HepG2 (cell line): ENCODE results near the gene NR1H3. TPM values are rescaled to one million over a fixed set of nuclear protein-coding genes. Genes with fewer than 3 reads are reported as not detected.

Experiments
- AGO1 ChIP-seq: fragments of 200-400 bp; formaldehyde crosslinking; IDR thresholded peaks from 2 replicates; pipeline ENCODE4 v1.6.1; 2017; ENCODE audit warnings: mild to moderate bottlenecking, low read depth, low read length, moderate library complexity; ENCODE audit not compliant: poor library complexity, severe bottlenecking
- NCOA1 ChIP-seq: sonication (generic); formaldehyde crosslinking; IDR thresholded peaks from 2 replicates; pipeline ENCODE4 v1.9.0; 2021; ENCODE audit warnings: missing genetic modification reagents
- PHB2 ChIP-seq: fragments of 450-650 bp; IDR thresholded peaks from 2 replicates; pipeline ENCODE4 v1.6.1; 2018; ENCODE audit not compliant: partially characterized antibody
- PITX1 ChIP-seq: sonication (generic); formaldehyde crosslinking; IDR thresholded peaks from 2 replicates; pipeline ENCODE4 v1.5.1; 2020; ENCODE audit warnings: mild to moderate bottlenecking, missing genetic modification reagents
- RARA ChIP-seq: IDR thresholded peaks from 2 replicates; pipeline ENCODE4 v1.6.1; 2016; ENCODE audit warnings: missing genetic modification reagents, missing compliant biosample characterization
- RNF2 ChIP-seq: fragments of 450-650 bp; conservative IDR thresholded peaks from 2 replicates; pipeline ENCODE4 v1.6.1; 2016; ENCODE audit warnings: low read depth
- SAP130 ChIP-seq: IDR thresholded peaks from 2 replicates; pipeline ENCODE4 v1.6.1; 2016; ENCODE audit warnings: low read depth
- SKI ChIP-seq: fragments of 450-650 bp; IDR thresholded peaks from one replicate; pipeline ENCODE4 v1.6.1; 2018; ENCODE audit warnings: mild to moderate bottlenecking; ENCODE audit not compliant: partially characterized antibody
- TBL1XR1 ChIP-seq: fragments of 150-350 bp; IDR thresholded peaks from 2 replicates; pipeline ENCODE4 v1.6.1; 2014; ENCODE audit warnings: borderline replicate concordance, low read length; ENCODE audit not compliant: partially characterized antibody
- TBX2 ChIP-seq: sonication (generic); formaldehyde crosslinking; IDR thresholded peaks from 2 replicates; pipeline ENCODE4 v1.5.0; 2020; ENCODE audit warnings: missing genetic modification reagents, mild to moderate bottlenecking, borderline replicate concordance
- ZFP41 ChIP-seq: sonication (generic); formaldehyde crosslinking; IDR thresholded peaks from 2 replicates; pipeline ENCODE4 v1.4.0; 2020; ENCODE audit warnings: mild to moderate bottlenecking, missing genetic modification reagents, borderline replicate concordance
- ZKSCAN8 ChIP-seq: IDR thresholded peaks from 2 replicates; pipeline ENCODE4 v1.6.1; 2016; ENCODE audit warnings: borderline replicate concordance, missing genetic modification reagents, missing compliant biosample characterization
- ZNF251 ChIP-seq: sonication (generic); formaldehyde crosslinking; IDR thresholded peaks from 2 replicates; pipeline ENCODE4 v1.9.0; 2021; ENCODE audit warnings: mild to moderate bottlenecking, missing genetic modification reagents
- ZNF33A ChIP-seq: sonication (generic); formaldehyde crosslinking; IDR thresholded peaks from 2 replicates; pipeline ENCODE4 v1.5.1; 2020; ENCODE audit warnings: missing genetic modification reagents, mild to moderate bottlenecking, moderate library complexity, borderline replicate concordance
- ZNF547 ChIP-seq: sonication (generic); formaldehyde crosslinking; IDR thresholded peaks from 2 replicates; pipeline ENCODE4 v1.5.1; 2020; ENCODE audit warnings: mild to moderate bottlenecking, missing genetic modification reagents
- ZNF839 ChIP-seq: sonication (generic); formaldehyde crosslinking; IDR thresholded peaks from 2 replicates; pipeline ENCODE4 v1.4.0; 2020; ENCODE audit warnings: missing genetic modification reagents, mild to moderate bottlenecking, borderline replicate concordance
- ZSCAN25 ChIP-seq: sonication (generic); formaldehyde crosslinking; IDR thresholded peaks from 2 replicates; pipeline ENCODE4 v1.8.0; 2022; ENCODE audit warnings: mild to moderate bottlenecking, missing genetic modification reagents
- polyA plus RNA-seq, 8 experiments: library from polyadenylated mRNA; depleted of rRNA in 3 of 8; stranded (reverse) in 7 of 8; unstranded in 1 of 8; fragments of >200 nt; fragmentation: Illumina TruSeq in 4 of 8; extraction: Trizol in 4 of 8; gene quantifications; 2 replicates each; pipeline versions ENCODE4 v1.2.1 to v1.2.3, GENCODE V29; 2011 to 2016; ENCODE audit warnings: low read depth in 4 of 8, missing spikeins in 1 of 8, mixed read lengths in 1 of 8; ENCODE audit not compliant: insufficient read depth in 1 of 8
- total RNA-seq, 5 experiments: library from RNA; depleted of rRNA; stranded (reverse); fragments of >200 nt; fragmentation: Illumina TruSeq; extraction: Trizol; gene quantifications; 2 replicates each; pipeline ENCODE4 v1.2.3, GENCODE V29; 2016; ENCODE audit warnings: low read depth in 1 of 5
- TF ChIP-seq, protein P1 (sequence below): sonication (generic); formaldehyde crosslinking; IDR thresholded peaks from 2 replicates; pipeline ENCODE4 v1.5.1; 2020; ENCODE audit warnings: mild to moderate bottlenecking, missing genetic modification reagents
- TF ChIP-seq, protein P2 (sequence below): sonication (generic); formaldehyde crosslinking; IDR thresholded peaks from 2 replicates; pipeline ENCODE4 v1.4.0; 2020; ENCODE audit warnings: missing genetic modification reagents

Gene NR1H3
- total and polyA plus RNA-seq, 2 of the 13 experiments (the other 11 are each of a cell fraction or from before 2014, with no cell fraction given), result 41.8 to 102 TPM

DNA sequence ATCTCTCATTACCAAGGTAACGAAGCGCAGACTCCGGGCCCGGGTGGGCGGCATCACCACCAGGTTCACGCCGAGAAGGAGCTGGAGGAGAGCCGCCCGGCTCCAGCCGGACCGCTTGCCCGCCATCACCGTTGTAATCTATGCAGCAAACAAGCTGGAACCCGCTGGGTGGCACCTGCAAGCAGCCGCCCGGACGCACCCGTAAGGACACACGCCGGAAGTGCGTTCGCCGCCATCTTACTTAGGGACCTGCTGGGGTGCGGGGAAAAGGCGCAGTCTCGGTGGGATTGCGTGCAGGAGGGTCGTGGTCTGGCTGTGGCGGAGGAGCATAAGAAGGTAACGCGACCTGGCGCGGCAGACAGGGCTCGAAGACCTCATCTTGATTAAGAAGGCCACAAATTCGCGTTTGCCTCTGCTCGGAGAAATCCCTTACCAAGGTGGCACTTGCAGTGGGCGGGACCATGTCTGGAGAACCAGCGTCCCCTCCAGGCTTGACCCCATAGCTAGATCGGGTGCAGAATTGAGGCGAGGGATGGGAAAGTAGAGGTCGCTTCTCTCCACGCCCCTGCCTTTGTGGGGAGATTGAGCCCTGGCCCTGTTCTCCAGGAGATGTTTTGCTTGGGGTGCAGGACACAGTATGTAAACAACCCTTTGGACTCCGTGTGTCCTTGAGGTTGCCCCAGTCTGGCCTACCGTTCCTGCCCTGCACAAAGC lies 9.0 kb upstream of the NR1H3 start, which contains the start of gene ACP2 (continued):
- TF ChIP-seq PITX1 (peak; percentile 82), ZKSCAN8 (CRISPR knock-in tag) (peak; percentile 48; the same call in 1 of the 2 replicates), NCOA1 (CRISPR knock-in tag) (no peak), RNF2 (peak; percentile 66; the same call in 1 of the 2 replicates), TBX2 (CRISPR knock-in tag) (peak; percentile 84), RARA (CRISPR knock-in tag) (peak; percentile 56), ZFP41 (CRISPR knock-in tag) (no peak), TBL1XR1 (peak; percentile 71), SAP130 (CRISPR knock-in tag) (peak; percentile 86), ZSCAN25 (CRISPR knock-in tag) (peak; percentile 81; the same call in 1 of the 2 replicates), ZNF251 (CRISPR knock-in tag) (no peak), AGO1 (peak; percentile 83), ZNF547 (peak; percentile 96), SKI (peak; percentile 54), ZNF33A (CRISPR knock-in tag) (no peak), ZNF839 (0 out of 2 replicates have a peak, but pooled peaks have one; percentile 71), PHB2 (no peak)
- TF ChIP-seq, protein P1, sequence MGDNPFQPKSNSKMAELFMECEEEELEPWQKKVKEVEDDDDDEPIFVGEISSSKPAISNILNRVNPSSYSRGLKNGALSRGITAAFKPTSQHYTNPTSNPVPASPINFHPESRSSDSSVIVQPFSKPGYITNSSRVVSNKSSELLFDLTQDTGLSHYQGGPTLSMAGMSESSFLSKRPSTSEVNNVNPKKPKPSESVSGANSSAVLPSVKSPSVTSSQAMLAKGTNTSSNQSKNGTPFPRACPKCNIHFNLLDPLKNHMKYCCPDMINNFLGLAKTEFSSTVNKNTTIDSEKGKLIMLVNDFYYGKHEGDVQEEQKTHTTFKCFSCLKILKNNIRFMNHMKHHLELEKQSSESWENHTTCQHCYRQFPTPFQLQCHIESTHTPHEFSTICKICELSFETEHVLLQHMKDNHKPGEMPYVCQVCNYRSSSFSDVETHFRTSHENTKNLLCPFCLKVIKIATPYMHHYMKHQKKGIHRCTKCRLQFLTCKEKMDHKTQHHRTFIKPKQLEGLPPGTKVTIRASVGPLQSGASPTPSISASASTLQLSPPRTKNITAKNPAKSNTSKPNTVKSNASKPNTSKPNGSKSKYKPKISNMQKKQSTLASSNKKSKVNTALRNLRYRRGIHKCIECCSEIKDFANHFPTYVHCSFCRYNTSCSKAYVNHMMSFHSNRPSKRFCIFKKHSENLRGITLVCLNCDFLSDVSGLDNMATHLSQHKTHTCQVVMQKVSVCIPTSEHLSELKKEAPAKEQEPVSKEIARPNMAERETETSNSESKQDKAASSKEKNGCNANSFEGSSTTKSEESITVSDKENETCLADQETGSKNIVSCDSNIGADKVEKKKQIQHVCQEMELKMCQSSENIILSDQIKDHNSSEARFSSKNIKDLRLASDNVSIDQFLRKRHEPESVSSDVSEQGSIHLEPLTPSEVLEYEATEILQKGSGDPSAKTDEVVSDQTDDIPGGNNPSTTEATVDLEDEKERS (CRISPR knock-in tag), result peak; percentile 83; the same call in 1 of the 2 replicates
- TF ChIP-seq, protein P2, sequence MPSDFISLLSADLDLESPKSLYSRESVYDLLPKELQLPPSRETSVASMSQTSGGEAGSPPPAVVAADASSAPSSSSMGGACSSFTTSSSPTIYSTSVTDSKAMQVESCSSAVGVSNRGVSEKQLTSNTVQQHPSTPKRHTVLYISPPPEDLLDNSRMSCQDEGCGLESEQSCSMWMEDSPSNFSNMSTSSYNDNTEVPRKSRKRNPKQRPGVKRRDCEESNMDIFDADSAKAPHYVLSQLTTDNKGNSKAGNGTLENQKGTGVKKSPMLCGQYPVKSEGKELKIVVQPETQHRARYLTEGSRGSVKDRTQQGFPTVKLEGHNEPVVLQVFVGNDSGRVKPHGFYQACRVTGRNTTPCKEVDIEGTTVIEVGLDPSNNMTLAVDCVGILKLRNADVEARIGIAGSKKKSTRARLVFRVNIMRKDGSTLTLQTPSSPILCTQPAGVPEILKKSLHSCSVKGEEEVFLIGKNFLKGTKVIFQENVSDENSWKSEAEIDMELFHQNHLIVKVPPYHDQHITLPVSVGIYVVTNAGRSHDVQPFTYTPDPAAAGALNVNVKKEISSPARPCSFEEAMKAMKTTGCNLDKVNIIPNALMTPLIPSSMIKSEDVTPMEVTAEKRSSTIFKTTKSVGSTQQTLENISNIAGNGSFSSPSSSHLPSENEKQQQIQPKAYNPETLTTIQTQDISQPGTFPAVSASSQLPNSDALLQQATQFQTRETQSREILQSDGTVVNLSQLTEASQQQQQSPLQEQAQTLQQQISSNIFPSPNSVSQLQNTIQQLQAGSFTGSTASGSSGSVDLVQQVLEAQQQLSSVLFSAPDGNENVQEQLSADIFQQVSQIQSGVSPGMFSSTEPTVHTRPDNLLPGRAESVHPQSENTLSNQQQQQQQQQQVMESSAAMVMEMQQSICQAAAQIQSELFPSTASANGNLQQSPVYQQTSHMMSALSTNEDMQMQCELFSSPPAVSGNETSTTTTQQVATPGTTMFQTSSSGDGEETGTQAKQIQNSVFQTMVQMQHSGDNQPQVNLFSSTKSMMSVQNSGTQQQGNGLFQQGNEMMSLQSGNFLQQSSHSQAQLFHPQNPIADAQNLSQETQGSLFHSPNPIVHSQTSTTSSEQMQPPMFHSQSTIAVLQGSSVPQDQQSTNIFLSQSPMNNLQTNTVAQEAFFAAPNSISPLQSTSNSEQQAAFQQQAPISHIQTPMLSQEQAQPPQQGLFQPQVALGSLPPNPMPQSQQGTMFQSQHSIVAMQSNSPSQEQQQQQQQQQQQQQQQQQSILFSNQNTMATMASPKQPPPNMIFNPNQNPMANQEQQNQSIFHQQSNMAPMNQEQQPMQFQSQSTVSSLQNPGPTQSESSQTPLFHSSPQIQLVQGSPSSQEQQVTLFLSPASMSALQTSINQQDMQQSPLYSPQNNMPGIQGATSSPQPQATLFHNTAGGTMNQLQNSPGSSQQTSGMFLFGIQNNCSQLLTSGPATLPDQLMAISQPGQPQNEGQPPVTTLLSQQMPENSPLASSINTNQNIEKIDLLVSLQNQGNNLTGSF, result peak; percentile 56; the same call in 1 of the 2 replicates
